Measurements from ENCODE around the gene ST6GAL2.

DNA sequence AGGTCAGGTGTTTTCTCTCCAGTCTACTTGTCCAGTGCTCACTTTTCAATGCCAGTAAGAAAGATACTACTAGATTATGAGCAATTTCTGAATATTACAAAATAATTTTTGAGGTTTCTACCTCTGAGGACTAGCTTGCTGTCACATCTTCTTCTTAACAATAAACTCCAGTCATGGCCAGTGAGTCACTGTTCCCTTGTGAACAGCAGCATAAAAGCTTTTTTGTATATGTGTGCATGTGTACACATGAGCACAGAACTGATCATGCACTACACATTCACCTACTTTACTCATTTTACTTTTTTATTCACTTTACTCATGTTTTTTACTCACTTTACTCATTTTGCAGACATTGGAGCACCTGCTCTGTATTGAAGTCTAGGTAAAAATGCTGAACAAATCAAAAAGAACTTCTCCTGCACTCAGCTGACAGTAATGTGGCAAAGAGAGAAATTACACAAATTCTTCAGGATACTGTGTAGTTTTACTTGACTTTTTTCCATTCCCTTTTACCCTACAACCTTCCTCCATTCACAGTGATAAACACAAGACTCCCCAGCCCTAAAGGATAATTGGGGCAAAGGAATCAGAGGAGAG, 28.0 kb downstream of the ST6GAL2 start:
- TF ChIP-seq SP2 (tag by site-specific recombination; IDR thresholded peaks at IDR 0.05) = no peak
- TF ChIP-seq, protein P1, sequence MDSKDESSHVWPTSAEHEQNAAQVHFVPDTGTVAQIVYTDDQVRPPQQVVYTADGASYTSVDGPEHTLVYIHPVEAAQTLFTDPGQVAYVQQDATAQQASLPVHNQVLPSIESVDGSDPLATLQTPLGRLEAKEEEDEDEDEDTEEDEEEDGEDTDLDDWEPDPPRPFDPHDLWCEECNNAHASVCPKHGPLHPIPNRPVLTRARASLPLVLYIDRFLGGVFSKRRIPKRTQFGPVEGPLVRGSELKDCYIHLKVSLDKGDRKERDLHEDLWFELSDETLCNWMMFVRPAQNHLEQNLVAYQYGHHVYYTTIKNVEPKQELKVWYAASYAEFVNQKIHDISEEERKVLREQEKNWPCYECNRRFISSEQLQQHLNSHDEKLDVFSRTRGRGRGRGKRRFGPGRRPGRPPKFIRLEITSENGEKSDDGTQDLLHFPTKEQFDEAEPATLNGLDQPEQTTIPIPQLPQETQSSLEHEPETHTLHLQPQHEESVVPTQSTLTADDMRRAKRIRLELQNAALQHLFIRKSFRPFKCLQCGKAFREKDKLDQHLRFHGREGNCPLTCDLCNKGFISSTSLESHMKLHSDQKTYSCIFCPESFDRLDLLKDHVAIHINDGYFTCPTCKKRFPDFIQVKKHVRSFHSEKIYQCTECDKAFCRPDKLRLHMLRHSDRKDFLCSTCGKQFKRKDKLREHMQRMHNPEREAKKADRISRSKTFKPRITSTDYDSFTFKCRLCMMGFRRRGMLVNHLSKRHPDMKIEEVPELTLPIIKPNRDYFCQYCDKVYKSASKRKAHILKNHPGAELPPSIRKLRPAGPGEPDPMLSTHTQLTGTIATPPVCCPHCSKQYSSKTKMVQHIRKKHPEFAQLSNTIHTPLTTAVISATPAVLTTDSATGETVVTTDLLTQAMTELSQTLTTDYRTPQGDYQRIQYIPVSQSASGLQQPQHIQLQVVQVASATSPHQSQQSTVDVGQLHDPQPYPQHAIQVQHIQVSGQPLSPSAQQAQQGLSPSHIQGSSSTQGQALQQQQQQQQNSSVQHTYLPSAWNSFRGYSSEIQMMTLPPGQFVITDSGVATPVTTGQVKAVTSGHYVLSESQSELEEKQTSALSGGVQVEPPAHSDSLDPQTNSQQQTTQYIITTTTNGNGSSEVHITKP (tag by site-specific recombination; IDR thresholded peaks at IDR 0.05) = no peak
- no peak for TF ChIP-seq KLF1 (tag by site-specific recombination; IDR thresholded peaks at IDR 0.05)
- TF ChIP-seq, protein P2, sequence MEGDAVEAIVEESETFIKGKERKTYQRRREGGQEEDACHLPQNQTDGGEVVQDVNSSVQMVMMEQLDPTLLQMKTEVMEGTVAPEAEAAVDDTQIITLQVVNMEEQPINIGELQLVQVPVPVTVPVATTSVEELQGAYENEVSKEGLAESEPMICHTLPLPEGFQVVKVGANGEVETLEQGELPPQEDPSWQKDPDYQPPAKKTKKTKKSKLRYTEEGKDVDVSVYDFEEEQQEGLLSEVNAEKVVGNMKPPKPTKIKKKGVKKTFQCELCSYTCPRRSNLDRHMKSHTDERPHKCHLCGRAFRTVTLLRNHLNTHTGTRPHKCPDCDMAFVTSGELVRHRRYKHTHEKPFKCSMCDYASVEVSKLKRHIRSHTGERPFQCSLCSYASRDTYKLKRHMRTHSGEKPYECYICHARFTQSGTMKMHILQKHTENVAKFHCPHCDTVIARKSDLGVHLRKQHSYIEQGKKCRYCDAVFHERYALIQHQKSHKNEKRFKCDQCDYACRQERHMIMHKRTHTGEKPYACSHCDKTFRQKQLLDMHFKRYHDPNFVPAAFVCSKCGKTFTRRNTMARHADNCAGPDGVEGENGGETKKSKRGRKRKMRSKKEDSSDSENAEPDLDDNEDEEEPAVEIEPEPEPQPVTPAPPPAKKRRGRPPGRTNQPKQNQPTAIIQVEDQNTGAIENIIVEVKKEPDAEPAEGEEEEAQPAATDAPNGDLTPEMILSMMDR (tag by site-specific recombination; IDR thresholded peaks at IDR 0.05) = no peak
- no peak for TF ChIP-seq ZNF677 (tag by site-specific recombination; IDR thresholded peaks at IDR 0.05)
- TF ChIP-seq, protein P3, sequence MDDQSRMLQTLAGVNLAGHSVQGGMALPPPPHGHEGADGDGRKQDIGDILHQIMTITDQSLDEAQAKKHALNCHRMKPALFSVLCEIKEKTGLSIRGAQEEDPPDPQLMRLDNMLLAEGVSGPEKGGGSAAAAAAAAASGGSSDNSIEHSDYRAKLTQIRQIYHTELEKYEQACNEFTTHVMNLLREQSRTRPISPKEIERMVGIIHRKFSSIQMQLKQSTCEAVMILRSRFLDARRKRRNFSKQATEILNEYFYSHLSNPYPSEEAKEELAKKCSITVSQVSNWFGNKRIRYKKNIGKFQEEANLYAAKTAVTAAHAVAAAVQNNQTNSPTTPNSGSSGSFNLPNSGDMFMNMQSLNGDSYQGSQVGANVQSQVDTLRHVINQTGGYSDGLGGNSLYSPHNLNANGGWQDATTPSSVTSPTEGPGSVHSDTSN (CRISPR knock-in tag; IDR thresholded peaks at IDR 0.05) = no peak
